Sigmoid colon (tissue), 4 donors: Measurements from ENCODE around the gene SLC16A12.

Experiments
- EP300 ChIP-seq, 4 donors: sonication (generic); formaldehyde crosslinking; IDR thresholded peaks; one replicate each; pipeline ENCODE4 v1.6.1; 2017; ENCODE audit warnings: antibody characterized with exemption in 4 of 4
- TF ChIP-seq, protein P1 (sequence below), 4 experiments: fragments of 450-650 bp in 3 of 4; fragments of 200-600 bp in 1 of 4; IDR thresholded peaks; one replicate each; pipeline ENCODE4 v1.5.1; 2016 to 2019; ENCODE audit warnings: antibody characterized with exemption in 4 of 4, mild to moderate bottlenecking in 3 of 4, moderate library complexity in 2 of 4

GRCh38 chr10:89458291-89458690 lies 77.1 kb downstream of the SLC16A12 start:
- TF ChIP-seq, protein P1, sequence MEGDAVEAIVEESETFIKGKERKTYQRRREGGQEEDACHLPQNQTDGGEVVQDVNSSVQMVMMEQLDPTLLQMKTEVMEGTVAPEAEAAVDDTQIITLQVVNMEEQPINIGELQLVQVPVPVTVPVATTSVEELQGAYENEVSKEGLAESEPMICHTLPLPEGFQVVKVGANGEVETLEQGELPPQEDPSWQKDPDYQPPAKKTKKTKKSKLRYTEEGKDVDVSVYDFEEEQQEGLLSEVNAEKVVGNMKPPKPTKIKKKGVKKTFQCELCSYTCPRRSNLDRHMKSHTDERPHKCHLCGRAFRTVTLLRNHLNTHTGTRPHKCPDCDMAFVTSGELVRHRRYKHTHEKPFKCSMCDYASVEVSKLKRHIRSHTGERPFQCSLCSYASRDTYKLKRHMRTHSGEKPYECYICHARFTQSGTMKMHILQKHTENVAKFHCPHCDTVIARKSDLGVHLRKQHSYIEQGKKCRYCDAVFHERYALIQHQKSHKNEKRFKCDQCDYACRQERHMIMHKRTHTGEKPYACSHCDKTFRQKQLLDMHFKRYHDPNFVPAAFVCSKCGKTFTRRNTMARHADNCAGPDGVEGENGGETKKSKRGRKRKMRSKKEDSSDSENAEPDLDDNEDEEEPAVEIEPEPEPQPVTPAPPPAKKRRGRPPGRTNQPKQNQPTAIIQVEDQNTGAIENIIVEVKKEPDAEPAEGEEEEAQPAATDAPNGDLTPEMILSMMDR (IDR thresholded peaks at IDR 0.05) = no peak
- no peak for TF ChIP-seq EP300 (IDR thresholded peaks at IDR 0.05)
